Measurements from ENCODE around the gene PDE6A.

DNA sequence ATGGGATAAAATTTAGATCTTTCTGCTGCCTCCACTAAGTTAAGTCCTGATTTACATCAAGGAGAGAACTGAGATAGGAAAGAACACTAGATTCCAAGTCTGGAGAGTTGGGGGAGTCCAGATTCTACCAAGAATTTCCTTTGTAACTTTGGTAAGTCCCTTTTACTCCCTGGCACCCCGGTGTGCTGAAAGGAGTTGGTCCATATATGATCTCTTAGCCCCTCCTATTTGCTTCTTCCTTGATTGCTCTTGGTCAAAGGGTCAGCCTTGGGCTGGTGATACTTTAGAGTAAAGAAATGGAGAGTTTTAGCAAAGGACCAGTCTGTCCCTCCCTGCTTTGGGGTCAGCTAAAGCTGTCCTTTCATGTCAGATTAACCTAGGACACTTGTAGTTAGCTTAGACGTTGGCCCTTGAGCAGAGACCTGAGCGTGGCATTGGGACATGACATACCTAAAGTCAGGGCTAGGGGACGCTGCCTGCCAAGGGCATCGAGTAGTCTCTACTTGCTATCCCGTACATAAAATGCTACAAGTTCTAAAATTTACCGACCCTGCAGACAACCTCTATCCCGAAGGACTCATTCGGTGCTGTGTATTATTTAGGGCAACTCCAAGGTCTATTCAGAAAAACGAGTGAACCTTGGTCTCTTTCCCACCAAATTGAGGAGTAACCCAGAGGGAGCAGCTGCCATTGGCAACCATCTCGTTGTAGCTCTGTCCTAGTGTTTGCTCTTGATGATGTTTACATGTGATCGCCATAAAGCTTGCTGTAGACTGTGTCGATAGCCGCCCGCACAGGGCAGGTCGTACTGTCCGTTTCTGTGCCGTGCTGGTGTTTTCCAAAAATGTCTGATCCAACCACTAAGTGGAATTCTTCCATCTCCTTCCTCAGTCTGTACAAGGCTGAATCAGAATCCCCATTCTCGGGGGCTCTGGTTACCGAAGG lies 94.4 kb downstream of the PDE6A start:
- TF ChIP-seq, protein P1, sequence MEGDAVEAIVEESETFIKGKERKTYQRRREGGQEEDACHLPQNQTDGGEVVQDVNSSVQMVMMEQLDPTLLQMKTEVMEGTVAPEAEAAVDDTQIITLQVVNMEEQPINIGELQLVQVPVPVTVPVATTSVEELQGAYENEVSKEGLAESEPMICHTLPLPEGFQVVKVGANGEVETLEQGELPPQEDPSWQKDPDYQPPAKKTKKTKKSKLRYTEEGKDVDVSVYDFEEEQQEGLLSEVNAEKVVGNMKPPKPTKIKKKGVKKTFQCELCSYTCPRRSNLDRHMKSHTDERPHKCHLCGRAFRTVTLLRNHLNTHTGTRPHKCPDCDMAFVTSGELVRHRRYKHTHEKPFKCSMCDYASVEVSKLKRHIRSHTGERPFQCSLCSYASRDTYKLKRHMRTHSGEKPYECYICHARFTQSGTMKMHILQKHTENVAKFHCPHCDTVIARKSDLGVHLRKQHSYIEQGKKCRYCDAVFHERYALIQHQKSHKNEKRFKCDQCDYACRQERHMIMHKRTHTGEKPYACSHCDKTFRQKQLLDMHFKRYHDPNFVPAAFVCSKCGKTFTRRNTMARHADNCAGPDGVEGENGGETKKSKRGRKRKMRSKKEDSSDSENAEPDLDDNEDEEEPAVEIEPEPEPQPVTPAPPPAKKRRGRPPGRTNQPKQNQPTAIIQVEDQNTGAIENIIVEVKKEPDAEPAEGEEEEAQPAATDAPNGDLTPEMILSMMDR (conservative IDR thresholded peaks at IDR 0.05; ENCODE audit: low read length) = no peak
- no peak for TF ChIP-seq EZH2phosphoT487 (IDR thresholded peaks at IDR 0.05; ENCODE audit: borderline replicate concordance, low read depth, low read length)

All from OCI-LY7 (cell line).